Stimulated activated CD8-positive, alpha-beta memory T cell treated with anti-CD3 and anti-CD28 coated beads, Interleukin-15, amount 100 ng/mL, for 48 hours (primary cell): ENCODE measurements around the gene SLC15A1.
A peak's percentile ranks its signal among the peaks of the same experiment; 100 is the strongest.

Experiments
- DNase-seq, 2 donors: peaks; one replicate each; pipeline ENCODE4 v3.0.0-alpha.2; 2020; ENCODE audit warnings: low read depth in 2 of 2

The SLC15A1 gene

DNA sequence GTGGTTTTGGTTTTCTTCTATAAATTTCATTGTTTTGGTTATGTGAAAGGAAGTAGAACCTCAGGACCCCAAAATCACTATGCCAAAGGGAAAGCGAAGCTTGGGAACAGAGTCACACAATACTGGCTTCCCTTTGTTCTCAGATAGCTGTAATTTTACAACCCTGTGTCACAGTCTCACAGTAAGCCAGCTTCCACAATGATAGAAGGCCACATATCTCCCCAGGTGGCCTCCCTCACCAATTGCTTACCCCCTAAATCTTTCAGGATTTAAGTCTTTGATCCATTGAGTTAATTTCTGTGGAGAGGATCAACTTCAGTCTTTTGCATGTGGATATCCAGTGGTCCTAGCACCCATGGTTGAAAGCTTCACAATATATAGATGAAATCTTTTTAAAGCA, 58.7 kb downstream of the SLC15A1 start:
- DNase-seq: no peak

DNA sequence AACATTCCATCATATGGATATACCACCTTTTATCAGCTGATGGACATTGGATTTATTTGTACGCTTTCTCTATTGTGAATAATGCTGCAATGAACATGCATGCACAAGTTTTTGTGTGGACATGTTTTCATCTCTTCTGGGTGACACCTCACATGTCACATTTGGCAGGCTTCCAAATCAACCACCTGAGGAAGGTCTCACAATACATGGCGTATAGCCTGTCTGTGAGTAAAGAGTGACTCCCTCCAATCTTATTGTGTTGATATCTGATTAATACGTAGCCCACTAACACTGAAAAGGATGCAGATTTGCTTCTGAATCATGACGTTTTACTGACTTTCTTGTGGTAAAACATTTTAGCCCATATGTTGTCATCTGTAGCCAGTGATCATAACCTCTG, 61.1 kb downstream of the SLC15A1 start:
- DNase-seq: no peak

DNA sequence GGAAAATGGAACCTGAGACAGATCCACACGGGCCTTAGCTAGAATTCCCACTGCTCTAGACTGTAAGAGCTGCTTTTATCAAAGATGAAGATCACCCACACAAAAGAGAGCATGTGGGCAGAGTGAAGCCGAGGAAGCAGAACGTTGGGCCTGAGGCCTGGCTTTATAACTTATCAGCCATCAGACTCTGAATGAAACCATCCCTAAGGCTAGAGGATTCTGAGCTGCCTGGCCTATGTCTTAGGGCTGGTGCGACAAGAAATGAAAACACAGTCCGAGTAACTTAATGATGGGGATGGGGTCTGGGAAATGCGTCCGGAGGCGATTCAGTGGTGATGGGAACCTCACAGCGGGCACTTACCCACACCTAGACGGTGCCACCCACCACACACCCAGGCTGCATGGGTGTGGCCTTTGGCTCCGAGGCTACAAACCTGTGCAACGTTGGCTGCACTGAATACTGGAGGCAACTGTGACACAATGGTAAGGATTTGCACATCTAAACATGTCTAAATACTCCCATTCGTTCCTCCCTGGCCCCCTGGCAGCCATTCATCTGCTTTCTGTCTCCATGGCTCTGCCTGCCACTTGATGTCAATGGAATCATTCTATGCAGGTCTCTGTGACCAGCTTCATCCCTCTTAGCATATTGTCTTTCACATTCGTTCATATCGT, 62.0 kb downstream of the SLC15A1 start:
- DNase-seq: no peak

DNA sequence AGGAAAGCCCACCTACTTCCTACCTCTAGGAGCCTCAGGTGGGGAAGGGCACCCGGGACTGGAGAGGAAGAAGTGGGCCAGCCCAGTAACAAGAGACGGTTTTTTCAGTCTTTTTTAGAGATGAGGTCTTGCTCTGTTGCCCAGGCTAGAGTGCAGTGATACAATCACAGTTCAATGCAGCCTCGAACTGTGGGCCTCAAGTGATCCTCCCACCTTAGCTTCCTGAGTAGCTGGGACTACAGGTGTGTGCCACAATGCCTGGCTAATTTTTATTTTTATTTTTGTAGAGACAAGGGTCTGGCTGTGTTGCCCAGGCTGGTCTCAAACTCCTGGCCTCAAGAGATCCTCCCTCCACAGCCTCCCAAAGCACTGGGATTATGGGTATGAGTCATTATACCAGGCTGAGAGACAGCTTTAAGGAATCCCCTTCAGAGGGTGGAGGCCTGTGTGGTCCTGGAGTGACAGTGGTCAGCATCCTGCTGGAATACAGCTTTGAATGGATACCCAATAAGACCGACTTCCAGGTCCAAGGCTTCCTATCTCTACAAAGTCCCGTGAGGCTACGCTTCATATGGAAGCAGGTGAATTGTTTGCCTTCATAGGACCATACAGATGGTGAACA, 63.0 kb downstream of the SLC15A1 start:
- no peak for DNase-seq

DNA sequence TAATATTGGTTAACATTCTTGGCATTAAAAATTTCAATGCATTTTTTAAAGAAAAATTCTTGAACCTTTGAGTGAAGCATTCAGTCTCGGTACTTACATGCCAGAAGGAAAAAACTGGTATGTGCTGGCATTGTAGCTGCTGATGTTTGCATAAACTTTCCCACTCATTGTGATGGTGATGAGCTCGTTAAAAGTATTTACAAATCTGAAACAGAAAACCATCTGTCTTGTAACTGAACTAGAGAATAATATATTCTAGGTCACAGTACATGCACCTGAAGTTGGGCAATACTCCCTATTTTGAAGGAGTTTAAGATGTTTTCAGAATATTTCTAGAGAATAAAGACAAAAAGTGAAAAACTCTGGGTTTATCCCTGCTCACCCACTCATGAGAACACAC, 64.1 kb downstream of the SLC15A1 start:
- no peak for DNase-seq

DNA sequence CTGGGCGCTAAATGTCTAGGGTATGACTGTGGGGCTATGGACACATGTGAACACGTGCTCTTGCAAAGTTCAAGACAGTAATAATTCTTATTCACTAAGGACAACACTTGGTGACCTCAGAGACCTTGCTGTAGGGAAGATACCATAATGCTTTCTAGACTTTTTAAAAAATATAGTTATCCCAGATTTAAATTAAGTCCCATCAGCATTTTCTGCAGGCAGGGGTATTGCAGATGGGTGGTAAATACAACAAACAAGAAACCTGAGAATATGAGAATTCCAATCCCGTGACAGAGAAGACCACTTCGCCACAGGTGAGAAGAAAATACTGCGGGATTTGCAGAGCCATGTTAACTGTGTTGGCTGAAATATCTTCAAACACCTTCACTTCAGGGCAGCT, 65.2 kb downstream of the SLC15A1 start:
- DNase-seq: no peak

DNA sequence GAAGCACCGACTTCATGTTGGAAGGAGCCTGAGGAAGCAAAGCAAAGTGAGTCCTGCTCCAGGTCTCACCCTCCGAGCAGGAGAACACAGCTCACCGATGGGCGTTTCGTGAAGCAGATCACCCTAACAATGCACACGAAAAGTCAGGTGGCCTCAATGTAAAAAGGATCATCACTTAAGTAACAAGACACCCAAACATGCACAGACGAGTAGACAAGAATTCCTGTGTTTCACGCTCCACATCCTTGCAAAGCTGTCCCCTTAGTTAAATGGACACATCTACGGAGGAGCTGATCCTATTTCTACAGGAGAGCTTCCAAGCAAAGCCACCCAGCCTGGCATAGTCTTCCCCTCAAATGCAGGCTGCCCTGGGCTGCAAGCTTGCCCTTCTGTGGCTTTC, 66.2 kb downstream of the SLC15A1 start:
- DNase-seq: no peak

DNA sequence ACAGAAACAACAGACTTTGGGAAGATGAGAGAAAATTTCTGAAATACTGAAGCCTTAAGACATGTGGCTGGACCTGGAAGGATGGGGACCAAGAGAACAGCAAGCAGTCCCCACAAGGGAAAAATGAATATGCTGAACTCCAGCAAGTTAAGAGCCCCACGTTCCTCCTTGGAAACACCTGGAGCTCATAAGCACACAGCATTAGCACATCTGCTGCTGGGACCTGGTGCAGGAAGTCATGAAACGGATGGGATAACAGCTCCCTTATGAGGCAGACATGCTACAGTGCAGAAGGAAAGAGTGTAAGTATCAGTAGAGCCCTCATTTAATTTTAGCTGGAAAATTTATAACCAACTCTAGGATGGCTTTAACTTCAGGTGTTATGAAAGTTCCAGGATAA, 67.3 kb downstream of the SLC15A1 start:
- no peak for DNase-seq

DNA sequence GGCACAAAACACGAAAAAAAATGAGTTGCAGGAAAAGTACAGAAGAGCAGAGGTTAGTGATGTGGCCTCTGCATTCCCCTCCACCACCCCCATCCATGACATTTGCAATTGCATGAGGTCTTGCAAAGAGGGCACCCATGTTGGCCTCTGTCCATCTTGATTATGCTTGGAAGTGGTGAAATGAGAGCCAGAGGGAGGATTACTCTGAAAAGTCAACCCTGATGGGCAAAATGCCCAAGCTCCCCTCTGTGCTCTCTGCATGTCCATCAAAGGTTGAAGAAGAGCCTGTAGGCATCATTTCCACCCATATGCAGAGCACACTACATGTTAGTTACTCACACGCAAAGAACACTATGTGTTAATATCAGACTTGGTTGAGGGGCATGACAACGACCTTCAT, 71.4 kb downstream of the SLC15A1 start:
- DNase-seq: no peak

DNA sequence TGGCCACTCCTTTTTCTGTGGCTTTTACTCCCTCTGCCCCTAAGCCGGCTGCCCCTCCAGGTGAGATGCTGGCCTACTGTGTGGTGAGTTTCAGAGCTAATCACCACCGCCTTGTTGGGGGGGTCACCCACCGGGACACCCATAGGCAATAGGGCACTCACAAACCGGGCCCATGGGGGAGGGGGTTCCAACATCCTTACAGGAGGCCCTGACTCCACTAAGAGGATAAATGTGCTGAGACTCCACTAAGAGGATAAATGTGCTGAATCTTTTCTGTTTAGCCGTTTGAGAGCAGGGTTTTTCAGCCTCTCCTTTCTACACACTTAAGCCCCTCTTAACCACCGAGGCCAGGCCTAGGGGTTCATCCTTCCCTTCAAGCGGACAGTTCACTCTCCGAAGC, 73.7 kb downstream of the SLC15A1 start:
- no peak for DNase-seq

DNA sequence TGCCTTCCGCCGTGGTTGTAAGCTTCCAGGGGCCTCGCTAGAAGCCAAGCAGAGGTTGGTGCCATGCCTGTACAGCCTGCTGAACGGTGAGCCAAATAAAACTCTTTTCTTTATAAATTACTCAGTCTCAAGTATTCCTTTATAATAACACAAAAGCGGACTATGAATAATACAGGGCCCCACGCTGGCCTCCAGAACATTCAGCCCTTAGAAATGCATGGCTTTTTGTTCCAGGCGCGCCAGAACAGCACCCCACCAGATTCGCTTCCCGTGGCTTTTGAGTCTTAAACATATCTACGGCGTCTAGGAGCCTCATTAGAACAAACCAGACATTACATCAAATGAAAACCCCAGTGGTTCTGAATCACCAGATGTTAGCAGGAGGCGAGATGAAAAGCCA, 75.1 kb downstream of the SLC15A1 start:
- no peak for DNase-seq

DNA sequence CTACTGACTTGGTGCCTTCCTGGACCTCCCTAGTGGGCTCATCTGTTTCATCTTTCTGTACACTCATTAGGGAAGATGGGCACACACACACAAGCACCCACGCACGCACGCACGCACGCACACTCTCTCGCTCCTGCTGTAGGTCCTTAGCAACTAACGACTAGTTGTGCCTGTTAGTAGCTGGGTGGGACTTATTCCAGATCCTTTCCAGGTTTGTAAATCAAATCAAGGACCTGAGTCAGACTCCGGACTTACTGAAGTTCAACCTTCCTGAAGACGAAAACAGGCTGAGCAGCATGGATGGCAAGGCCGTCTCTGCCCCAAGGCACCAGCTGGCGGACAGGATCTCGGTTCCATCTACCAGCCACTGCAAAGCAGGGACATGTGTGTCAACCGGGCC, 76.2 kb downstream of the SLC15A1 start:
- no peak for DNase-seq

DNA sequence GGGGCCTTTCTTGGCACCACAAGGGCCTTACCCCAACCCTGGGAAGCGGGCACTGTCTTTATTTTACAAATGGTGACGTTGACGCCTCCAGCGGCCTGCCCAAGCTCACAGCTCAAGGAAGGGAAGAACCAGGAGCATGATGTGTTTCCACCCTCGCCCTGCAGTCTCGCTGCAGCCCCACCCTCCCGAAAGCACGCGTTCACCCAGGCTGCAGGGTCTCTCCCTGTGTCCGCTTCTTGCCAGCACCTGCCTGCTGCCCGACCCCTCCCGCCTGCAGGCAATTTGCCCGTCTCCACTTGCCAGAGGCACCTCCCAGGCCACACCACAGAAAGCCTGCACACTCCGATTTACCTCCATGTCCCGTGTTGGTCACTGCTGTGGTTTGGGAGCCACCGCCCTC, 76.6 kb downstream of the SLC15A1 start:
- no peak for DNase-seq

DNA sequence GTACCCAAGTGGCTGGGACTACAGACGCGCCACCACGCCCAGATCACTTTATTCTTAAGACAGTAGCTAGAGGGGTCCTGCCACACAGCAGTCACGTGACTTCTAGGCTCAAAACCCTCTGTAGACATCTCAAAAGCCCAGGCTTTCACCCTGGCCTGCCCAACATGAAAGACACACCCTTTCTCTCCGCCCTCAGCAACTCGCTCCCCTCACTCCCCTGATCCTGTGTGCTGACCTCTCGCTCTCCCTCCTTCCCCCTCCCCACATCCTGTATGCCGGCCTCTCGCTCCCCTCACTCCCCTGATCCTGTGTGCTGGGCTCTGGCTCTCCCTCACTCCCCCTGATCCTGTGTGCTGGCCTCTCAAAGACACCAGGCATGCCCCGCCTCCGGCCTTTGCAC, 77.4 kb downstream of the SLC15A1 start:
- no peak for DNase-seq

DNA sequence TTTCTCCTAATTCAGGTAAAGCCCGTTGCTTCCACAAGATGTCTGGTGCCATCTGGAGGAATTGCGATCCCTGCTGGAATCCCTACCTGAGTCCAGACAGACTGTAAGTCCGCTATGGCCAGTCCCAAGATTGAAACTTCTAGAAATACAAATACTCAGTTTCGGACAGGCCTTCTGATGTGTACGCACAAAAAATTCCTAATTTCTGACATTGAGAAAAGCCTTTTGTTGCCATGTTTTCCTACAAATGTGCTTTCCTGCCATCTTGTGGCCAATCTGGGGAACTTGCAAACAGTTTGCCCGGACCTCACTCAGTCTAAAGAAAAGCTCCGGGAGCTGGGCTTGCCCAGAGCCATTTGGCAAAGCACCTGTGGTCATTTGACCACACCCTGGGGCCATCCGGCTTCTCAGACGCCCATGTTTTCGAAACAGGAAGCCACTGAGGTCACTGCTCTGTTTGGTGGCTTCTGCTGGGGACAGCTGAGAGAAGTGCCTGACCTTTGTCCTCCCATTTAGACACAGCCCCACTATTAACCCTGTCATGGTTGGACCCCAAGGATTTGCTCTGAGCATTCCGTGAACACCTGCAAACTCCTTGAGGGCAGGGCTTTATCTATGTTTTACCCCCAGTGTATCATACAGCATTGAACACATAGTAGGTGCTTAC, 79.4 kb downstream of the SLC15A1 start:
- peak in 1 of 2 donors; percentile 13 for DNase-seq

DNA sequence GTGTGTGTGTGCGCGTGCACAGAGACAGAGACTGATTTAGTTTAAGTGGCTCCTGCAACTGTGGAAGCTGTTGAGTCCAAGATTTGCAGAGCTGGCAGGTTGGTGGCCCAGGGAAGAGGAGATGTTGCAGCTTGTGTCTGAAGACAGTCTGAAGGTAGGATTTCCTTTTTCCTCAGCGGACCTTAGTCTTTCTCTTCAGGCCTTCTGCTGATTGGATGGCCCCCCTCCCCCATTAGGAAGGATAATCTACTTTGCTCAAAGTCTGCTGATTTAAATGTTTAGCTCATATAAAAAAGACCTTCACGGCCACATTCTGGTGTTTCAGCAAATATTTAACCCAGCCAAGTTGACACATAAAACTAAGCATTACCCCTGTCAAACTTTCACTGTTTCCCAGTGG, 84.3 kb downstream of the SLC15A1 start:
- DNase-seq: no peak

DNA sequence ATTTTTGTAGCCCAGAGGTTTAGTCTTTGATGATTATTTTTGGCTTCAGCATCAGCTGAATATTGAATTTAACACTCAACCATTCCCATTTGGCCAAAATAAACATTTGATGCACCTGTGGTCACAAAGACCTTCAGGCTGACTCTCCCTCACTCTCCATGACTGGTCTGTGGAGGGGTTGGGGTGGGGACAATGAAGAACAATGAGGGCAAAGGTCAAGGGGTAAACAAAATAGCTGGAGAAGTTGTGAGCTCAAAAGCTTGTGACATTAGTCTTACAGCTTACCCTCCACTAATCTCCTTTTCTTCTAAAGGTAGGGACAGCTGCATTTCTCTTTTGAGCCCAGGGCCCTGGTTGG, 86.9 kb downstream of the SLC15A1 start:
- no peak for DNase-seq

DNA sequence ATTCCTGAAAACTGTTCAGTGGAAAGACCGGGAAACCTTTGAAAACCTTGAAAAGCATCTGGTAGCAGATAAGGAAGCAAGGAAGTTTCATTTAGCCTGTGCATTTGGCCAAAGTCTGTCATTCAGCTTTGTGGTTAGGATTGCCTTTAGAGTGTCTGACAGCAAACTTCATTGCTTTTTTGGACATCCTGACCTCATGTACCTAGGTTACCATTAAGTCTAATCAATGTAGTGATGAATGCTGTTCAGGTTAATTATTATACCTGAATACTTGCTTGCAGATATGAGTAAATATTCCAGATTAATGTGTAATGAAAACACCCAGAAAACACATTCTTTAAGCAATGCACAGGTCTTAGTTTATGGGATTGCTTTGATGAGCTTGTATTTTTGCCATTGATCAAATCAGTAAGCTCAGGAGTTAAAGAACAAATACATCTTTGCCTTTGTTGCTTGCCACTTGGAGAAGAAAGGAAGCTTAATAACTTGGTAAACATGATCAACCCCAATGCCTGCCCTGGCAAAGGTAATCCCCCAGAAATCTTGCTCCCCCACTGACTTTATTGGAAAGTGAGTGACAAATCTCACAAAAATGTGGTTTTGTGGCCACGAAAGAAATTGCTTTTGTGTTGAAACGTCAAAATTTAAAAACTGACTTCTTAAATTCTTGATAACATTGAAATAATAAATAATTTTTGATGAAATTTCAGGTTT, 87.4 kb downstream of the SLC15A1 start:
- no peak for DNase-seq

DNA sequence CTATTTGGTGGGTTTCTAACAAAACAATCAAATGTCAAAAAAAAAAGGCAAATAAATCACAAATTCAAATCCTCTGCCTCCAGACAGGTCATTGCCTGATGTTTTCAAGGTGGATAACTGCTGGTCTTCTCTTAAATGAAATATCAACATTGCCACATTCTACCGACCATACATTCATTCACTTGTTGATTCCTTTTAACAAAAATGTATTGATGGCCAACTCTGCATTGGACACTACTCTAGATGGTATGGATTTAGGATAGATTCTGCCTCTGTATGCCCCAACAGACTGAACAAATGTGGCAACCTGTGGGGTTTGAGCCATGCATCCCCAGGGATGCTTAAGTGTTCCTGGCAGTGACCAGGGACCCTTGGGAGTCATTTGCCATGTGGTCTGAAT, 88.0 kb downstream of the SLC15A1 start:
- no peak for DNase-seq

DNA sequence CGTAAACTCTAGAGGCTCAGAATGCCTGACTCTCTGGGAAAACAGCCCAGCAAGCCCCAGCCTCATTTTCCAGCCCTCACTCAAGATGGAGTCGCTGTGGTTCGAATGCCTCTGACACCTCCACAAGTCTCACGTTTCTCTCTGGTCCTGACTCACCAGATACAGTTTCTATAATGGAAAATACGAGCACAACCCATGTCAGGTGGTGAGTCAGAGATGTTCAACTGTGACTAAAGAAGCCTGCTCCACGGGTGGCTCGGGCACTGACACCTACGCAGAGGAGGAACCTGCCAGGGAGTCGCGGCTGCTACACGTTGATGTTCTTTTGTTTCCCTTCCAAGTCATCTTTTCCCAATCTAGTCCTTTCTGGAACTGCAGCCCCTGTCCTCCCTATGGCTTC, 88.4 kb downstream of the SLC15A1 start:
- DNase-seq: peak; percentile 55 to 62

DNA sequence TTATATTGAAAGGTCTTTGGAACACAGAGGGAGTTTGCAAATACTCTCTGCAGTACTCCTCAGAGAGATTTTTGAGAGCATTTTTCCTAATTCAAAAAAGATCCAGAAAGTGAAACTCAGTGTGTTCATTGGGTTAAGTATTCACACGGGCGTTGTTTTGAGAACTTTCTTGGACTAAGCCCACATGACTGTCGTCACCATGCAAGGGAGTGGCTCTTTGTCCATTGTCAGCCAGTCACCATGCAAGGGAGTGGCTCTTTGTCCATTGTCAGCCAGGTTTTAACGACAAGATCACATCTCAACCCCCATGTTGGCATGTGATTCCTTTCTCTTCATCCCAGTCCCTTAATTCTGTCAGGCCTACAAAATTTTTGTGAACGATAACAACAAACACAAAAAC, 94.3 kb downstream of the SLC15A1 start:
- no peak for DNase-seq

DNA sequence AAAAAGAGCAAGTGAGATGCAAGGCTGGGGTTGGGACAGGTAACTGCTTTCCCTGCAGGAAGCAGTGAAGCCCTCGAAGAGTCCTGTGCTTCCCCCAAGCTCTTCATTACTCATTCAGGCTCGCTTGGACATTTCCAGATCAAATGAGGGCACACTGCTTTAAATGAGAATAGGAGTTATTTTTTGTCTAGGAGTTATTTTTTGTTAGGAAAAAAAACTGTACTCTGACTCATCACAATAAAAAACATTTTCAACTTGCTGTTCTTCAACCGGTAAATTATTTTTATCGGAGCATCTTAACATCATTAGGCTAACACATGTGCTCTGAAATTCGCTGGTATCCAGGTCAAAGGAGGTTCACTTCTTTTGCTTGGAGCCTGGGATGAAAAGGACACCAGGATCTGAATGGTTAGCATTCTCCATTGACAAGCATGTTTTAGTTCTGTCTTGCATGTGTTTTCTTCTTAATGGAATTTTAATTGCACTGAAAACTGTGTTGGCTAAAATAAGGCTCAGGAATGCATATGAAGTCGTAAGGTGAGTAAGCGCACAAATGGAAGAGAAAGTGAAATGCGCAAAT, 94.9 kb downstream of the SLC15A1 start:
- no peak for DNase-seq

DNA sequence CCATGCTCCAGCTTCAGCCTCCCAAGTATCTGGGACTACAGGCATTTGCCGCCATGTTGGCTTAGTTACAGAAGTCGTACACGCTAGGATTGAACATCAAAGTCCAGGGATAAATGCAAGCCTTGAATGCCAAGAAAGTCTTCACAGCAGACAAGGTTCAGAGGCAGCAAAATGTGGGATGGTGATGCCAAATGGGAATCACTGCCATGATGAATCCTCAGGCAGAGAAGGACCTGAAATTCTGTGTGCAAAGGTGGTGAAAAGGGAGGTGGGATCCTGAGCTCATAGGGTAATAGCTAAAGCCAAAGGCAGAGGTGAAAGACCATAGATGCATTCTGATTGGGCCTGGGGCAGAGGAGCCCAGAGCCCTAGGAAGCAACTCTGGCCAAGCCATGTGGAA, 96.2 kb downstream of the SLC15A1 start:
- DNase-seq: no peak
